SU-DHL-6 (cell line): ENCODE results near the gene MARK3.

ENCODE experiments used
- H2AFZ ChIP-seq: fragments of 200-600 bp; sonication (generic); 2 replicates; pipeline ENCODE4 v1.6.1; 2014; ENCODE audit warnings: low read depth, mild to moderate bottlenecking, moderate library complexity, mixed read lengths, antibody characterized with exemption, low read length; ENCODE audit not compliant: severe bottlenecking
- H3F3A ChIP-seq: fragments of 200-600 bp; shearing (Covaris generic); 2 replicates; pipeline ENCODE4 v1.6.0; 2016; ENCODE audit warnings: antibody characterized with exemption, mild to moderate bottlenecking; ENCODE audit not compliant: insufficient read depth
- H3K27ac ChIP-seq: fragments of 200-600 bp; sonication (generic); 2 replicates; pipeline ENCODE4 v1.5.1; 2016; ENCODE audit warnings: low read depth, mild to moderate bottlenecking, low read length, moderate library complexity, mixed read lengths
- H3K27me3 ChIP-seq: fragments of 200-600 bp; sonication (generic), shearing (Covaris generic); 2 replicates; pipeline ENCODE4 v1.6.0; 2014; ENCODE audit warnings: mild to moderate bottlenecking, low read length
- H3K36me3 ChIP-seq: fragments of 200-600 bp; sonication (generic); 2 replicates; pipeline ENCODE4 v1.6.1; 2014; ENCODE audit warnings: mild to moderate bottlenecking, low read length, mixed read lengths
- H3K4me2 ChIP-seq: fragments of 300-600, 200-600 bp; shearing (Covaris generic), sonication (generic); 2 replicates; pipeline ENCODE4 v1.6.0; 2014; ENCODE audit warnings: low read length, low read depth, mild to moderate bottlenecking; ENCODE audit not compliant: poor library complexity, severe bottlenecking
- H3K4me3 ChIP-seq: fragments of 200-600 bp; sonication (generic); 2 replicates; pipeline ENCODE4 v1.5.1; 2014; ENCODE audit warnings: antibody characterized with exemption, low read length, mild to moderate bottlenecking, mixed read lengths; ENCODE audit not compliant: insufficient read depth, poor library complexity, severe bottlenecking
- H3K79me2 ChIP-seq: fragments of 200-600 bp; sonication (generic); 2 replicates; pipeline ENCODE4 v1.6.1; 2014; ENCODE audit warnings: mild to moderate bottlenecking, low read length, moderate library complexity; ENCODE audit not compliant: insufficient read depth
- H3K9ac ChIP-seq: fragments of 200-600 bp; sonication (generic); 2 replicates; pipeline ENCODE4 v1.7.0; 2014; ENCODE audit warnings: mild to moderate bottlenecking, low read length
- H3K9me2 ChIP-seq: fragments of 200-600 bp; sonication (generic); replicated peaks from 2 replicates; pipeline ENCODE4 v1.6.1; 2014; ENCODE audit warnings: low read length; ENCODE audit not compliant: insufficient read depth
- H3K9me3 ChIP-seq: fragments of 200-600 bp; sonication (generic); 2 replicates; pipeline ENCODE4 v1.6.1; 2014; ENCODE audit warnings: low read length, mixed read lengths; ENCODE audit not compliant: insufficient read depth
- H4K20me1 ChIP-seq: fragments of 200-600 bp; sonication (generic); 2 replicates; pipeline ENCODE4 v1.6.1; 2014; ENCODE audit warnings: low read depth, mild to moderate bottlenecking, antibody characterized with exemption, low read length, moderate library complexity, mixed read lengths
- EZH2phosphoT487 ChIP-seq: fragments of 200-600 bp; sonication (generic), shearing (Covaris generic); conservative IDR thresholded peaks from 2 replicates; pipeline ENCODE4 v1.6.1; 2018; ENCODE audit warnings: mild to moderate bottlenecking, antibody characterized with exemption, low read length, moderate library complexity, mixed read lengths
- TF ChIP-seq, protein P1 (sequence below): fragments of 200-600 bp; sonication (generic); IDR thresholded peaks from one replicate; pipeline ENCODE4 v1.5.1; 2017; ENCODE audit warnings: antibody characterized with exemption, mild to moderate bottlenecking, low read length, moderate library complexity; ENCODE audit not compliant: insufficient read depth, poor library complexity, severe bottlenecking

Gene MARK3

DNA sequence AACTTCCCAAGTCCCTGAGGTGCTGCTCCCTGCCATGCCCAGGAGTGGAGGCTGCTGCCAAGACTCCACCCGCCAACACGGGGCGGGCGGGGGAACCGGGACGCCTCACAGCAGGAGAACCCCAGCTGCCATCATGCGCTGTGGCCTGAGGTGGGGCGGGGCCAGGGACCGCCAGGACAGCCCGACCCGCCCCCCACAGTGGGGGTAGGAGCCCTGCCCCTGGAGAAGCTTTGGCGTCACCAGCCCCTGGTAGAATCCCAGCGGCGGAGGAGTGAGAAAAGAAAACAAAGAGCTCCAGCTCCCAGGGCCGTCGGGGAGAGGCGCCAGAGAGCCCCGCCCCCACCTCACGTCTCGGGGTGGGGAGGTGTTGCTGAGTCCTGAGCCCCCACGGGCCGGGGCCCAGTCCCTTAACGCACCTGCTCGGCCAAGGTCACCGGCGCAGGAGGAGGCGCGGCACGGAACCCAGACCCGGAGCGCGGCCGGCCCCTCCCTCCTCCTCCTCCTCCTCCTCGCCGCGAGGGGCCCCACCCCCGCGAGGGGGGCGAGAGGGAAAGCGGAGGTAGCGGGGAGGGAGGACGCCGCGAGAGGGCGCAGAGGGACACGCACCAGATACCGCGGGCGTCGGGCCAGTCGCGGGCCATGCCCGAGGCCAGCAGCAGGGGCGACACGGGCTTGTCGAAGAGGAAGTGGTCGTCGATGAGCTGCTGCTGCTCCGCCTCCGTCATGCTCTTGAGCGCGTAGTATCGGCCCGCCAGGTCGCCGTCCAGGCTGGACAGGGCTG lies 135.6 kb downstream of the MARK3 start:
- Histone ChIP-seq H3K27ac (no peak overlapping the region), H3K4me2 (peak overlapping the region; percentile 61), H3K9me3 (no peaks in the 10 kb centered on the region), H3K9me2 (no peaks in the 10 kb centered on the region), H3K9ac (peak overlapping the region; percentile 42), H4K20me1 (no peaks in the 10 kb centered on the region), H2AFZ (peak overlapping the region; percentile 91), H3K27me3 (no peaks in the 10 kb centered on the region), H3K36me3 (no peaks in the 10 kb centered on the region), H3F3A (0 out of 2 replicates have a peak, but pooled peaks cover 8% of the 10 kb centered on the region), H3K4me3 (peak overlapping the region; percentile 55), H3K79me2 (no peaks in the 10 kb centered on the region)
- TF ChIP-seq, protein P1, sequence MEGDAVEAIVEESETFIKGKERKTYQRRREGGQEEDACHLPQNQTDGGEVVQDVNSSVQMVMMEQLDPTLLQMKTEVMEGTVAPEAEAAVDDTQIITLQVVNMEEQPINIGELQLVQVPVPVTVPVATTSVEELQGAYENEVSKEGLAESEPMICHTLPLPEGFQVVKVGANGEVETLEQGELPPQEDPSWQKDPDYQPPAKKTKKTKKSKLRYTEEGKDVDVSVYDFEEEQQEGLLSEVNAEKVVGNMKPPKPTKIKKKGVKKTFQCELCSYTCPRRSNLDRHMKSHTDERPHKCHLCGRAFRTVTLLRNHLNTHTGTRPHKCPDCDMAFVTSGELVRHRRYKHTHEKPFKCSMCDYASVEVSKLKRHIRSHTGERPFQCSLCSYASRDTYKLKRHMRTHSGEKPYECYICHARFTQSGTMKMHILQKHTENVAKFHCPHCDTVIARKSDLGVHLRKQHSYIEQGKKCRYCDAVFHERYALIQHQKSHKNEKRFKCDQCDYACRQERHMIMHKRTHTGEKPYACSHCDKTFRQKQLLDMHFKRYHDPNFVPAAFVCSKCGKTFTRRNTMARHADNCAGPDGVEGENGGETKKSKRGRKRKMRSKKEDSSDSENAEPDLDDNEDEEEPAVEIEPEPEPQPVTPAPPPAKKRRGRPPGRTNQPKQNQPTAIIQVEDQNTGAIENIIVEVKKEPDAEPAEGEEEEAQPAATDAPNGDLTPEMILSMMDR, result peak; percentile 51
- TF ChIP-seq EZH2phosphoT487, result no peak

DNA sequence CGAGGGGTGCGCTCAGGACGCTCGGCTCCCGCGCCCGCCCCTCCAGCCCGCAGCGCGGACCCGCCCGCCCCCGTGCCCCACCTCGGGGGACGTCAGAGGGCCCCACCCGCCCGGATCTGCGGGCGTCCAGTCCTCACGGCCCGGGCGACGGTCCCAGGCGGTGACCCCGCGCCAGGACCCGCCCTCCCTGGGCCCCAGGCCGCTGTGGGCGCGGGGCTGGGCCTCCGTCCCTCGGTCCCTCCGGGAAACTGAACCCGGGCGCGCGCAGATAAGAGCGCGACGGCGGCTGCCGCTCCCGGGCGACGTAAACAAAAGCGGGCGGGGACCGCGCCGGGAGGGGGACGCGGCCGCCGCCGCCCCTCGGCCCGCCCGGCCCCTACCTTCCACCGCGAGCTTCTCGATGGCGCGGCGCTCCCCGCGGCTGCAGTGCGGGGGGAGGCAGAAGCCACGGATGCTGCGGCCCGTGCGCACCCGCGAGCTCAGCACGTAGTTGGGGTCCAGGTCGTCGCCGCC lies 136.3 kb downstream of the MARK3 start:
- Histone ChIP-seq H3K9ac (peak overlapping the region; percentile 42; the same call in 1 of the 2 replicates), H3K9me3 (no peaks in the 10 kb centered on the region), H3K4me2 (peak overlapping the region; percentile 61), H3K9me2 (no peaks in the 10 kb centered on the region), H3K27me3 (no peaks in the 10 kb centered on the region), H3K36me3 (no peaks in the 10 kb centered on the region), H3K27ac (no peak overlapping the region), H3K79me2 (no peaks in the 10 kb centered on the region), H4K20me1 (no peaks in the 10 kb centered on the region), H3K4me3 (peak overlapping the region; percentile 55), H3F3A (0 out of 2 replicates have a peak, but pooled peaks cover 8% of the 10 kb centered on the region), H2AFZ (no peak overlapping the region)
- TF ChIP-seq EZH2phosphoT487, result no peak
- TF ChIP-seq, protein P1, result no peak

DNA sequence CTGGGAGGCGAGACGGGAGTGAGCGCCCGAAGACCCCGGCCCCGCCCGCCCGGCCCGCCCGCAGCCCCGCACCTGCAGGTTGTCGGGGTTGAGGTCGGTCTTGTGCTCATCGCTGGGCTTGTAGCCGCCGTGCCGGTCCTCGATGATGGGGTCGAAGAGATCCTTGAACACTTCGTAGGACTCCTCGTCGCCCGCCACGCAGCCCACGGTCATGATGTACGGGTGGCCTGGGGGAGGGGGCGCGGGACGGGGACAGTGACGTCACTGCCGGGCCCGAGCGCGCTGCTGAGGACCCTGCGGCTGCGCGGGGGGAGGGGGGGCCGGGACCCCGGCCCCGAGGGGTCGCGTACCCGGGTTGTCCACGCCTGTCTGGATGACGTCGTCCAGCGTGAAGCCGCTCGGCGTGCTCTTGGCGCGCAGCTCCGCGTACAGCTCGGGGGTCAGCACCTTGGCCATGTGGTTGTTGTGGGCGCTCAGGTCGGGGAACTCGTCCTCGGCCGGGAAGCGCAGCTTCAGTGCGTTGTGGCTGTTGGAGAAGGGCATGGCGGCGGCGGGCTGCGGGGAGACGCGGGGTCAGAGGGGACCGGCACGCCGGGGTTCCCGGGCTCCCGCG lies 136.8 kb downstream of the MARK3 start:
- no peaks in the 10 kb centered on the region for H3K9me2 ChIP-seq
- H3K79me2 ChIP-seq, result no peaks in the 10 kb centered on the region
- no peaks in the 10 kb centered on the region for H4K20me1 ChIP-seq
- 0 out of 2 replicates have a peak, but pooled peaks cover 8% of the 10 kb centered on the region for H3F3A ChIP-seq
- no peak for TF ChIP-seq EZH2phosphoT487
- TF ChIP-seq, protein P1, result no peak
- no peaks in the 10 kb centered on the region for H3K9me3 ChIP-seq
- no peak overlapping the region for H2AFZ ChIP-seq
- H3K27me3 ChIP-seq, result no peaks in the 10 kb centered on the region
- H3K9ac ChIP-seq, result no peak overlapping the region
- H3K27ac ChIP-seq, result no peak overlapping the region
- no peaks in the 10 kb centered on the region for H3K36me3 ChIP-seq
- no peak overlapping the region for H3K4me2 ChIP-seq
- no peak overlapping the region for H3K4me3 ChIP-seq
